ENCODE data around the gene PRRT2.
A peak's percentile ranks its signal among the peaks of the same experiment; 100 is the strongest.

PRRT2 gene

DNA sequence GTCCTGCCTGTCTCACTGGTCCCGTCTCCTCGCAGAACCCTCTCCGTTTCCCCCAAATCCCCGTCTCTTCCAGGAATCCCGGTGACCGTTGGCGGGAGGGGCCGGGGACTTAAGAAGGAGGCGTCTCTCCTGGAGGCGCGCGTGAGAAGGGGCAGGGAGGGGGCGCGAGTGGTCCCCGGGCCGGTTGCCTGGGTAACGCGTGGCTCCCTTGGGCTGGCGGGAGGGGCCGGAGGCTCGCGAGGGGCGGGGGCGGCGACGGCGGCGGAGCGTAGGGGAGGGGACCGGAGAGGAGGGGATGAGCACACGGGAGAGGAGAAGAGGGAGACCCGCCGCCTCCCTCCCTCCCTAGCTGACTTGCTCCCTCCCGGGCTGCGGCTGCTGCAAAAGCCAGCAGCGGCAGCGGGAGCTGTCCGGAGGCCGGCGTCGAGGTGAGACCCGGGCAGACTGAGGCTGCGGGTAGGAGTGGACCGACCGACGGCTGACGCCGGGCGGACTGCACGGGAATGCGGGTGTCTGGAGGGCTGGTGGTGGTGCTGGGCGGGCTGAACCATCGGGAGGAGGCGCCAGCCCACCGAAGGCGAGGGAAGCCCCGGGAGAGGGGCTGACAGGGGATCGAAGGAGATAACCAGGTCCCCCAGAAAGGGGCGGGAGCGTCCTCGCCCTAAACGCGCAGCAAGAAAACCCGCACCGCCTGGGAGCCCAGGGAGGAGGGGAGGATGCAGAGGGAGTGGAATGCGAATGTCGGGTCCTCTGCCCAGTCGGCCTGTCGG is at the start of gene PRRT2:
Gene PRRT2, plus strand, starts transcription at position 298 of the 770 bp plus-strand sequence. CDS start 862 bp downstream, outside the sequence.
- H3K27me3 ChIP-seq (ENCODE audit: low read length): no peaks in the 10 kb centered on the region
- H3K79me2 ChIP-seq (ENCODE audit: insufficient read depth, low read length): peaks cover 19% of the 10 kb centered on the region
- no peak within 1 kb of the TSS for H3K27ac ChIP-seq (ENCODE audit: low read depth, low read length)
- no peak for TF ChIP-seq EZH2phosphoT487 (conservative IDR thresholded peaks at IDR 0.05; ENCODE audit: low read length)
- TF ChIP-seq, protein P1, sequence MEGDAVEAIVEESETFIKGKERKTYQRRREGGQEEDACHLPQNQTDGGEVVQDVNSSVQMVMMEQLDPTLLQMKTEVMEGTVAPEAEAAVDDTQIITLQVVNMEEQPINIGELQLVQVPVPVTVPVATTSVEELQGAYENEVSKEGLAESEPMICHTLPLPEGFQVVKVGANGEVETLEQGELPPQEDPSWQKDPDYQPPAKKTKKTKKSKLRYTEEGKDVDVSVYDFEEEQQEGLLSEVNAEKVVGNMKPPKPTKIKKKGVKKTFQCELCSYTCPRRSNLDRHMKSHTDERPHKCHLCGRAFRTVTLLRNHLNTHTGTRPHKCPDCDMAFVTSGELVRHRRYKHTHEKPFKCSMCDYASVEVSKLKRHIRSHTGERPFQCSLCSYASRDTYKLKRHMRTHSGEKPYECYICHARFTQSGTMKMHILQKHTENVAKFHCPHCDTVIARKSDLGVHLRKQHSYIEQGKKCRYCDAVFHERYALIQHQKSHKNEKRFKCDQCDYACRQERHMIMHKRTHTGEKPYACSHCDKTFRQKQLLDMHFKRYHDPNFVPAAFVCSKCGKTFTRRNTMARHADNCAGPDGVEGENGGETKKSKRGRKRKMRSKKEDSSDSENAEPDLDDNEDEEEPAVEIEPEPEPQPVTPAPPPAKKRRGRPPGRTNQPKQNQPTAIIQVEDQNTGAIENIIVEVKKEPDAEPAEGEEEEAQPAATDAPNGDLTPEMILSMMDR (IDR thresholded peaks at IDR 0.05; ENCODE audit: insufficient read depth, low read length, poor library complexity, severe bottlenecking): no peak
- peak within 1 kb of the TSS; percentile 29 for H3K4me2 ChIP-seq (ENCODE audit: low read depth, low read length, poor library complexity, severe bottlenecking)
- no peaks in the 10 kb centered on the region for H3K9me3 ChIP-seq (ENCODE audit: insufficient read depth, low read length)
- H3K36me3 ChIP-seq (ENCODE audit: low read length): peaks cover 11% of the 10 kb centered on the region
- 0 out of 2 replicates have a peak within 1 kb of the TSS, but pooled peaks have one; percentile 19 for H3K9ac ChIP-seq (ENCODE audit: low read length)
- H2AFZ ChIP-seq (ENCODE audit: low read depth, low read length, severe bottlenecking): no peak within 1 kb of the TSS
- peaks cover 8% of the 10 kb centered on the region for H4K20me1 ChIP-seq (ENCODE audit: low read depth, low read length)
- H3K9me2 ChIP-seq (replicated peaks; ENCODE audit: insufficient read depth, low read length): no peaks in the 10 kb centered on the region
- peaks cover 20% of the 10 kb centered on the region; the same call in 1 of the 2 replicates for H3F3A ChIP-seq (ENCODE audit: insufficient read depth)
- H3K4me3 ChIP-seq (ENCODE audit: insufficient read depth, low read length, poor library complexity, severe bottlenecking): no peak within 1 kb of the TSS

DNA sequence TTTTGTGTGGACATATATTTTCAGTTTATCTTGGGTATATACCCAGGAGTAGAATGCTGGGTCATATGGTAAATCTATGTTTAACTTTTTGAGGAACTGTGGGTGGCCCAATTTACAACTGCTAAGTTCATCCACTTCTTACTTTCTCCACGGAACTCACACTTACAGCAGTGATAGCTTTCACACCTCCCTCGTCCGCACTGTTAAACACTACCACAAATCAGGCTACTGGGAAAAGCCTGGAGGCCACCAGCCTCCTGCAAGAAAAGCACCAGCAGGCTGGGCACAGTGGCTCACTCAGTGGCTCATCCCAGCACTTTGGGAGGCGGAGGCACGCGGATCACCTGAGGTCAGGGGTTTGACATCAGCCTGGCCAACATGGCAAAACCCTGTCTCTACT is 48.7 kb upstream of the PRRT2 start:
- Histone ChIP-seq H3K36me3 (ENCODE audit: low read length) (no peaks in the 10 kb centered on the region), H3K9ac (ENCODE audit: low read length) (no peak overlapping the region), H3K4me3 (ENCODE audit: insufficient read depth, low read length, poor library complexity, severe bottlenecking) (no peak overlapping the region), H4K20me1 (ENCODE audit: low read depth, low read length) (no peaks in the 10 kb centered on the region), H3F3A (ENCODE audit: insufficient read depth) (no peaks in the 10 kb centered on the region), H3K4me2 (ENCODE audit: low read depth, low read length, poor library complexity, severe bottlenecking) (no peak overlapping the region), H2AFZ (ENCODE audit: low read depth, low read length, severe bottlenecking) (no peak overlapping the region), H3K27me3 (ENCODE audit: low read length) (no peaks in the 10 kb centered on the region), H3K79me2 (ENCODE audit: insufficient read depth, low read length) (no peaks in the 10 kb centered on the region), H3K27ac (ENCODE audit: low read depth, low read length) (no peak overlapping the region), H3K9me2 (replicated peaks; ENCODE audit: insufficient read depth, low read length) (no peaks in the 10 kb centered on the region), H3K9me3 (ENCODE audit: insufficient read depth, low read length) (no peaks in the 10 kb centered on the region)
- no peak for TF ChIP-seq EZH2phosphoT487 (conservative IDR thresholded peaks at IDR 0.05; ENCODE audit: low read length)
- TF ChIP-seq, protein P1 (IDR thresholded peaks at IDR 0.05; ENCODE audit: insufficient read depth, low read length, poor library complexity, severe bottlenecking): no peak

DNA sequence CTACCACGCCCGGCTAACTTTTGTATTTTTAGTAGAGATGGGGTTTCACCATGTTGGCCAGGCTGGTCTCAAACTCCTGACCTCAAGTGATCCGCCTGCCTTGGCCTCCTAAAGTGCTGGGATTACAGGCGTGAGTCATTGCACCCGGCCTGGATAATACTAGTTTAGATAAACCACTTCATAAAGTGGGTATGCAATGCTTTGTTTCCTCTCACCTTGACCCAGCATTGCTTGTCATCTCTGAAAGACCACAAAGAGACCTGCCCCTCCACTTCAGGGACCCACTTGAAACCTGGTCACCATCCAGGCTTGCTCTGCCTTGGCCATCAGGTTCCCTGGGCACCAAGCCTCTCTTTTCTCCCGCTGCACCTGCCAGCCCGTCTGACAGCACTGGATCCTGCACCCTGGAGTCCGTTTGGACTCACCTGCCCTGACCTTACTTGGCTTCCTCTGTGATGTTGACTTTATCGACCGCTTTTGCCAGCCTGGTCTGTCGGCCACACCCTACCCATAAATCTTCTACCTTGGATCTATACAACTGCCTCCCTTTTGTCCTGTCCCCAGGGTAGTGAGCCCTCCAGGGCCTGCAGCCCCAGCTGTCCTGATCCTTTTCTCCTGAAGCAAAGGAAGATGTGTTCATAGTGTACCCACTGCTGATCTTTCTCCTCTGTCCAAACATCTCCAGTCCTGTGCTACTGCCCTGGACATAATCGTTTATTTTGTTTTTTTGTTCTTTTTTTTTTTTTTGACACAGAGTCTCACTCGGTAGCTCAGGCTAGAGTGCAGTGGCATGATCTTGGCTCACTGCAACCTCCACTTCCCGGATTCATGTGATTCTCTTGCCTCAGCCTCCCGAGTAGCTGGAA is 46.6 kb upstream of the PRRT2 start:
- no peaks in the 10 kb centered on the region for H3K9me2 ChIP-seq (replicated peaks; ENCODE audit: insufficient read depth, low read length)
- H3K9ac ChIP-seq (ENCODE audit: low read length): no peak overlapping the region
- H4K20me1 ChIP-seq (ENCODE audit: low read depth, low read length): no peaks in the 10 kb centered on the region
- H3K79me2 ChIP-seq (ENCODE audit: insufficient read depth, low read length): no peaks in the 10 kb centered on the region
- H3K4me3 ChIP-seq (ENCODE audit: insufficient read depth, low read length, poor library complexity, severe bottlenecking): no peak overlapping the region
- H3K4me2 ChIP-seq (ENCODE audit: low read depth, low read length, poor library complexity, severe bottlenecking): no peak overlapping the region
- no peaks in the 10 kb centered on the region for H3K36me3 ChIP-seq (ENCODE audit: low read length)
- no peaks in the 10 kb centered on the region for H3K9me3 ChIP-seq (ENCODE audit: insufficient read depth, low read length)
- TF ChIP-seq, protein P1 (IDR thresholded peaks at IDR 0.05; ENCODE audit: insufficient read depth, low read length, poor library complexity, severe bottlenecking): no peak
- TF ChIP-seq EZH2phosphoT487 (conservative IDR thresholded peaks at IDR 0.05; ENCODE audit: low read length): no peak
- no peak overlapping the region for H2AFZ ChIP-seq (ENCODE audit: low read depth, low read length, severe bottlenecking)
- no peak overlapping the region for H3K27ac ChIP-seq (ENCODE audit: low read depth, low read length)
- H3K27me3 ChIP-seq (ENCODE audit: low read length): no peaks in the 10 kb centered on the region
- no peaks in the 10 kb centered on the region for H3F3A ChIP-seq (ENCODE audit: insufficient read depth)

Measured in SU-DHL-6 (cell line).